HL-60/S4 treated with phorbol 12-myristate 13-acetate at 8.2 ng/mL for 4 days and 3 days (cell line): ENCODE measurements around the gene CD247.

Experiments
- in situ Hi-C: fragments of 300-500 bp; cut with MboI; formaldehyde crosslinking; loops from 2 replicates; pipeline ENCODE4 v1.15.0; 2022; ENCODE audit warnings: low sequenced_read_pairs

Gene CD247

DNA sequence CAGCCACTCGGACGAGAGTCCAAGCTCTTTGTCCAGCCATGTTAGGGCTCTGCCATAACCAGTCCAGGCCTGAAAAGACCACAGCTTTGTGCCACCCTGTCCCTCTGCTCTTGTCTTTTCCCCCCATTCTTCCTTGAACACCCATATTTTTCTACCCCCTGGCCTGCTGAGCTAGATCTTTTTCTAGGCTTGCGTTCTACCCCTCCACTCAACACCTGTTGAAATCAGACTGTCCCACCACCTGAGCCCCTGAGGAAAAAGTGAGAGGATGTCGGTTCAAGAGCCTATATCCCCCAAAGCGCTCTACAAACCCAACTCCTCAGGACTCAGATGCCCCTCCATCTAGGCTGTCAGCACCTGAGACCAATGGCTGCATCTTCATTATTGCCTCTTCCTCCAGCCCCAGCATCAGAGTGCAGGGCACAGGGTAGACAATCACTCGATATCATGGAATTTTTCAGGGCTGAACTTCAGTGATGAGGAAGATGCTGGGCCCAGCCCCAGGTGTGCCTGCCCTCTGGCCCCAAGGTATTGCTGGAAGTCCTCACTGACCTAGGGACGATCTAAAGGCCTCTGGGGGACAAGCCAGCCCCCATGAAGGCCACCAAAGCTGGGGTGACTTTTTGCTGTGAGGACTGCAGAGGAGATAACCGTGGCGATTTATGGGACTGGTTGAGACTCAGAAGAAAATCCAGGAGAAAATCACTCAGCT is 75.3 kb downstream of the CD247 start:
- in situ Hi-C loops = loop anchor here (10.0 to 25.0 kb wide), 3 partner anchors 181 to 378 kb away; no protein-coding TSS in a partner anchor

DNA sequence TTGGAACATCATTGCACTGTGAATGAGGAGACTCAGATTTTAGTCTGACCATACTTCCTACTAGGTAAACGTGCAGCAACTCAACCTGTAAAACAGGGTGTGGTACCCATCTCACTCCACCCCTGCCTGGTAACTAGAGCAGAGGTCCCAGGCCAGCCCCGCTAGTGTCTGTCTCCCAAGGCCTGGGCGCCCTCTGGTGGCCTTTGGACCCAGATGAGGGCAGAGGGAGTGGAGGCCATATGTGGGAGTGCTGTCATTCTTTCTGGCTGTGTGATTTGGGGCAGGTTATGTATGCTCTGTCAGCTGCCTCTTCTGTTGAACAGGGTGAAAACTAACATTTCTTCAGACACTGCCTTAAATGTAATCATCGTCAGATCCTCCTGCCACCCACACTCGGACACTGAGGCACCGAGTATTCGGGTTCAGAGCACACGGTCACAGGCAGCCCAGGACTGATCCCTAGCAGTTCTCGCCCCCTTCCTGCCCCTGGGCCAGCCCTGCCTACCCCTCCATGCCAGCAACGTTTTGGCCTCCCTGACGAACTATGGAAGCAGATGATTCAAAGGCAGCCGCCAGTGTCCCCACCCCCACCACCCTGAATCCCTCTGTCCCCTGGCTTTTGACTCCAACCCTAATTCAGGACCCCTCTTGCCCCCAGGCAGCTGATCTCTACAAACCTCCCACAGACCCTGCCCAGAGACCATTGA is 76.0 kb downstream of the CD247 start:
- in situ Hi-C loops = loop anchor here (10.0 to 25.0 kb wide), 3 partner anchors 180 to 377 kb away; no protein-coding TSS in a partner anchor

GRCh38 chr1:167441222-167441621 is 77.1 kb downstream of the CD247 start:
- in situ Hi-C loops = loop anchor here (10.0 to 25.0 kb wide), 3 partner anchors 179 to 376 kb away; no protein-coding TSS in a partner anchor

DNA sequence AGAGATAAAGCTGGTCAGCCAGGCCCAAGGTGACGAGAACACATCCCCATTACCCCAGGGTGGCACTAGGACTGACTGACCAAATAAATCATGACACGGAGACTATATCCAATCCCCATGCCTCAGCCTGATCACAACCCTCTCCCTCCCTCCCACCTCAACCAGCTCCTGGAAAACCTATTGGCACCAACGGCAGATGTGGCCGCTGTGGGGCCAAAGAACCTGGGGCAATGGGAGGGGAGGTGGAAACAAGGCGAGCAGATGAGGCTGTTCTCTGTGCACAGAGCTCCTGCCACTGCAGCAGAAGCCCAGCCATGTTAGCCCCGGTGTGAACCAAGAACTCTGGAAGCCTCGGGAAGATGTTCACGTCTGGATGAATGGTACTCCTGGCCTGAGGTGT is 77.6 kb downstream of the CD247 start:
- in situ Hi-C loops = loop anchor here (10.0 to 25.0 kb wide), 3 partner anchors 178 to 376 kb away; no protein-coding TSS in a partner anchor

- in situ Hi-C loops = loop anchor here (10.0 to 25.0 kb wide), 3 partner anchors 178 to 376 kb away; no protein-coding TSS in a partner anchor
Observed at GRCh38 chr1:167440345-167440744, 78.0 kb downstream of the CD247 start.

DNA sequence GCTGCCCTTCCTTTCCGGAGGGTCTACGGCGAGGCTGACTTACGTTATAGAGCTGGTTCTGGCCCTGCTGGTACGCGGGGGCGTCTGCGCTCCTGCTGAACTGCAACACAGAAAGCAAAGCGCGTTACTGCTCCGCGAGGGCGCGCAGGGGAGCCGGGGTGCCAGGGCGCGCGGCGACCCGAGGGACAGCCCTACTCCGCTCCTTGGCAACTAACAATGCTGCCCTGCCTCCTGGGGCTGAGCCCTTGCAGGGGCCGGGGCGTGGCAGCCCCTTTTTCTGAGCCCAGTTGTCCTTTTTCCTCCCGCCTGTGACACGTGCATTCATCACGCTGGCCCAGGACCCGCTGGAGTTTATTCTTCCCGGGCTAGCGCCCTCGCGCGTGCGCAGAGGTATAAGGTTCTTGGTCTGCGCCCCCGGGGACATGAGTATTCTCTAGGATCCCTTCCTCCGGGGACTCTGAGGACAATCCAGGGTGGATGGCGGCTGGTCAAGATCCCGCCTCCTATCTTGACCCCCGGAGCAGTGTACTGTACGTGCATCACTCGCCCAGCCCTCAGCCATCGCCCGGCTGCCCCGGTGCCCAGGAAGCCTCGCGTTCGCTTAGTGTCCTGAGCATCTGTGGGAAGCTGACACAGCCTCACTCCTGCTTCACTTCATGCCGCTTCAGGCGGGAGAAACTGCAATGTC is 78.9 kb downstream of the CD247 start:
- in situ Hi-C loops = loop anchor here (25.0 kb wide), 2 partner anchors 177 to 248 kb away; no protein-coding TSS in a partner anchor

- in situ Hi-C loops = loop anchor here (25.0 kb wide), 2 partner anchors 176 to 249 kb away; no protein-coding TSS in a partner anchor
Observed at GRCh38 chr1:167438171-167439138, 79.9 kb downstream of the CD247 start.

DNA sequence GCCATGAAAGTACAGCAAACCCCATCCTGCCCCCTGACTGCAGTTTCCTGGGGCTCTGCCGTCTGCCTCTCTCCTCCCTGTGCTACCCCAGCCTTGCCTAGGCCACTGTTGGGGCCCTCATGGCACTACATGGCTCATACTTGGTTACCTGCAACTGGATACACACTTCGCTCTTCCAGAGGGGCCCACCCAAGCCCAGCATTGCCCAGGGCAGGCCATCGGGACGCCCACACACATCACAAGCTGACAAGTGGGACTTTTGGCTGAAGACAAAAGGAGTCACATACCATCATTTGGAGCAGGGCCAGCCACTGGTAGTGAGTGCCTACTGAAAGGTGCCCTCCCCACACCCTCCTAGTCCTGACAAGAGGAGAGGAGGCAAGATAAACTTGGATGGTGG is 82.8 kb downstream of the CD247 start:
- in situ Hi-C loops = loop anchor here (25.0 kb wide), 2 partner anchors 173 to 252 kb away; no protein-coding TSS in a partner anchor

DNA sequence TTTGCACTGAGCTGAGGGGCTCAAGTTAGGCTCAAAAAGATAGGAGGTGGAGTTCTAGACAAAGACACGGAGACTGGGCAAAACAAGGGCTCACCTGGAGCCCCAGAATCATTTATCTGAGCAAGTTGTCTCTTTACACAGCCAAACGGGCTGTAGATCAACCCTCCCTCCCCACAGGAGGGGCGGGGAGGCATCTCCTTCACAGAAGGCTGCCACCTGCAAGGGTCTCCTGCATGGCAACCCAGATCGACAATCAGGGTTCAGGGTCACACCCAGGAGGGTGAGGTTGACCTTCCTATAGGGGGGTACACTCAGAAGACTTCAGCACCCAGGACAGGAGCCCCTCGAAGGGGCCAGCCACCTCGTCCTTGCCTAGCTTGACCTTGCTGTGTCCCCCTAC is 84.0 kb downstream of the CD247 start:
- in situ Hi-C loops = loop anchor here (25.0 kb wide), 2 partner anchors 172 to 253 kb away; no protein-coding TSS in a partner anchor

GRCh38 chr1:167433884-167434283 is 84.4 kb downstream of the CD247 start:
- in situ Hi-C loops = loop anchor here (25.0 kb wide), 2 partner anchors 172 to 253 kb away; no protein-coding TSS in a partner anchor

DNA sequence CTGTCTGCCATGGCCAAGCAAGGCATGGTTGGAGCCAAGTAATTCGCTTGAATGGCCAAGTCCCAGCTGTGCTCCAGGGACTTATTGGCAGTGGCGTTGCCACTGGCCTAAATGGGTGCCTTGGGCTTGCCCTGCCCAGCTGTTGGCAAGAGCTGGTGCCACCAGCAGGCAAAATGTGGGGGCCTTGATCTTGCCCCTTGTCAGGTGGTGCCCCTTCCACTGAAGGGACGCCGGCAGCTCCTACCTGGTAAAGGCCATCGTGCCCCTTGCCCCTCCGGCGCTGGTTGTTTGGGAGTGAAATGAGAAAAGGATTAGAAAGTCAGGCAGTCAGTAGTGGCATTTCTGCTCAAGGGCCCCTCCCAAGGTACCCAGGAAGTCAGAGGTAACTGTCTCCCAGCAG is 85.5 kb downstream of the CD247 start:
- in situ Hi-C loops = loop anchor here (25.0 kb wide), 2 partner anchors 170 to 255 kb away; no protein-coding TSS in a partner anchor

- in situ Hi-C loops = loop anchor here (25.0 kb wide), 2 partner anchors 170 to 255 kb away; no protein-coding TSS in a partner anchor
Observed at GRCh38 chr1:167431909-167432650, 86.2 kb downstream of the CD247 start.

GRCh38 chr1:167431261-167431908 is 86.9 kb downstream of the CD247 start:
- in situ Hi-C loops = loop anchor here (25.0 kb wide), 2 partner anchors 169 to 256 kb away; no protein-coding TSS in a partner anchor

DNA sequence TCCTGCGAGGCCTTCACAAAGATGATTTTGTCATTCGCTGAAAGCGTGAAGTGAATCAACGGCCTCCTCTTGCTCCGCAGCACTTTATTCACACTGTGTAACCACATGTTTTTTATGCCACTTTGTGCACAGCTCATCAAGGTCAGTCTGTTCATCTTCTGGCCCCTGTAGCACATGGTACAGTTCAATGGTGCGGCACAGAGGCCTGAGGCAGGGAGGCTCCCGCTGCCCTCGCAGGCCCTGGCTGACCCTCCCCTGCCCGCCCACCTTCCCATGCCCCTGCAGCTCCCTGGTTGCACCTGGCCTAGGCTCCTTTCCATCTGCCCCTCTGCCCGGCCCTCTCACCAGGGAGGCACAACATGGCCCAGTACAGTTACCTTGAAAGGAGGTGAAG is 87.5 kb downstream of the CD247 start:
- in situ Hi-C loops = loop anchor here (25.0 kb wide), 2 partner anchors 169 to 256 kb away; no protein-coding TSS in a partner anchor

DNA sequence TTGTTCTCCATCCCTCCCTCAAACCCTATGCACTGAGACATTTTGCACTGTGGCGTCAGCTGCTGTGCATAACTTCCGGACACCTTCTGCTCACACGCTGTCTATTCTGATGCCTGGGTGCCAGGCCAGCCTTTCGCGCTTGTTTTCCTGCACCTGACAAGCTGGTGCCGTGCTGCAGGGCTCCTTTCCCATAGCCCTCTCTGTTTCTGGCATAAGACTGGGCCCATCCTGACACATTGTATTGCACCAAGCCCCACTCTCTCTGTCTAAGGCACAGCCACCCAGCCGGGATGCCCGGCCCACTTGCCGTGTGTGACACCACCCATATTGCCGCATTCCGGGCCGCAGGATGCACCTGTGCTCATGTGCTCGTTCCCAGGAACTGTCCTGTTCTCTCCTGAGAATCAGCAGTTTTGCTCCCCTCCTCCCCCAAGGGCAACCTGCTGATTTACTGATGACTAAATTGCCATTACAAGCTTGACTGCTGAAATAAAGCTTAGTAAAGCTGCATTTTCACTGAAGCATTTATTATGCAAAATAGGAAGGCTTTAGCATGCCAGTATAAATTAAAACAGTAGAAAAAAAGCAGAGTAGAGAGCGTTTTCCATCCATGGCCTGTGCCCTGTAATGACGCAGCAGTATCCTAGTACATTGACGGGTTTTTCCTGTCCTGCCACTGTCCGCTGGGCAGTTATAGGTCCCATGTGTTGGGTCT is 88.0 kb downstream of the CD247 start:
- in situ Hi-C loops = loop anchor here (25.0 kb wide), 2 partner anchors 168 to 257 kb away; no protein-coding TSS in a partner anchor

DNA sequence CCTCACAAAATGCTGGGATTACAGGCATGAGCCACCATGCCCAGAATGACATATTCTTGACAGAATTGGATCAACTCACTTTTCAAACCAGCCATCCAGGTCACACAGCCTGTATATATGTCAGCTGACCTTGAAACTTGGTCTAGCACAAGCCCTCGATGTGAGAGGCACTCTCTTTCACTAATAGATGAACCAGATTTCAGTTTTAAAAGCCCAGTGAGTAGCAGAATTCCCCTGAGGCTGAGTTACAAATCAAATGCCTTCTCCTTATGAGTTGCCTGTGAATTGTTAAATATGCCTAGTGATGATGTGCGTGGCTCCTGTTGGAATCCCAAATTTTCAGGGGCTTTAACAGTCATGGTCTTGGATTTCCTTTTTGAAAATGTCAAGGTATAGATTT is 88.7 kb downstream of the CD247 start:
- in situ Hi-C loops = loop anchor here (25.0 kb wide), 2 partner anchors 167 to 258 kb away; no protein-coding TSS in a partner anchor

DNA sequence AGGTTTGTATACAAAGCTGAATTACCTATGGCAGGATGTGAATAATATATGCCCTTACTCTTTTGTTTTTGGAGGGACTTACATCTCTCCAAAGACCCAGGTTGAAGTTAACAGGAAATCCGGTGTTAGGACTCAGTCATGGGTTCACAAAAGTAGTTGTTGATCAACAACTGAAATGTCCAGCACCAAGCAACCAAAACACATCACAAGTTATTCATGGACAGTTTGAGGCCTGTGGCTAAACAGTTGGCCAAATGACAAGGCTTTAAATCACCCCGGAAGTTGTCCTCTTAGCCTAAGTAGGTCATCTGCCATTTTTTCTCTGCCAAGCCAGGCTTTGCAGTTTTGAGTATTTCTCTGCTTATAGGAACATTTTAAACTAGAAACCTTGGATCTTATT is 89.9 kb downstream of the CD247 start:
- in situ Hi-C loops = loop anchor here (25.0 kb wide), 2 partner anchors 166 to 259 kb away; no protein-coding TSS in a partner anchor
